ENCODE measurements around the gene IQCN. TPM values are rescaled to one million over a fixed set of nuclear protein-coding genes. Genes with fewer than 3 reads are reported as not detected.
"Not testable (repeated sequence)": the region's sequence is repeated elsewhere in the genome, so short reads cannot be mapped to it uniquely, and the experiment has no call there.

The IQCN gene
- polyA plus RNA-seq, 1 donor: 5.5 TPM

DNA sequence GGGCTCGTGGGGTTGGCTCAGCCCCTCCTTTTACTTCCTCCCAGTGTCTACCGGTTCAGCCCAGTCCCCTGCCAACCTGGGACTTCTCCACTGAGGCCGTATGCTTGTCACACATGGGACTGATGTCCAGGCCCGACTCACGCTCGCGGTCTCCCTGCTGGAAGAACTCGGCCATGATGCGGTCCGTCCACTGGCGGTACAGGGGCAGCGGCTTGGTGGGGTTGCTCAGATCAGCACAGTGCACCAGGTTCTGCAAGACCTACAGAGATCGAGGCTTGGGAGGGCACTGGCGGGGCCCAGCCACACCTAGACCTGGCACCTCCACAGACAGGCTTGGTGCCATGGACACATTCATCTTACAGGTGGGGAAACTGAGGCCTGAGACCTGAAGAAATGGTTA lies 62.6 kb downstream of the IQCN start:
- WGBS (ENCODE audit: insufficient coverage, low lambda C conversion rate): no CpG with 5 or more reads among the region's 14 CpGs

GRCh38 chr19:18209912-18210311 lies 64.3 kb downstream of the IQCN start:
- not testable (repeated sequence) for DNase-seq; H3K9me3 ChIP-seq (ENCODE audit: control insufficient read depth, low read depth, low read length); H3K27ac ChIP-seq (ENCODE audit: low read length); H3K4me1 ChIP-seq (ENCODE audit: control insufficient read depth, insufficient read depth, low read length); H3K36me3 ChIP-seq (ENCODE audit: control insufficient read depth, insufficient read depth, low read length); H3K27me3 ChIP-seq (ENCODE audit: control insufficient read depth, insufficient read depth, low read length); H3K4me3 ChIP-seq (ENCODE audit: low read length)
- no CpG with 5 or more reads among the region's 5 CpGs for WGBS (ENCODE audit: insufficient coverage, low lambda C conversion rate)

More for the DNA sequence above, 62.6 kb downstream of the IQCN start:
- no peak overlapping the region for H3K4me3 ChIP-seq (ENCODE audit: low read length)
- H3K36me3 ChIP-seq (ENCODE audit: control insufficient read depth, insufficient read depth, low read length): no peaks in the 10 kb centered on the region
- no peak overlapping the region for H3K27ac ChIP-seq (ENCODE audit: low read length)
- peaks cover 8% of the 10 kb centered on the region for H3K27me3 ChIP-seq (ENCODE audit: control insufficient read depth, insufficient read depth, low read length)
- DNase-seq: no peak
- H3K4me1 ChIP-seq (ENCODE audit: control insufficient read depth, insufficient read depth, low read length): no peaks in the 10 kb centered on the region
- no peaks in the 10 kb centered on the region for H3K9me3 ChIP-seq (ENCODE audit: control insufficient read depth, low read depth, low read length)

DNA sequence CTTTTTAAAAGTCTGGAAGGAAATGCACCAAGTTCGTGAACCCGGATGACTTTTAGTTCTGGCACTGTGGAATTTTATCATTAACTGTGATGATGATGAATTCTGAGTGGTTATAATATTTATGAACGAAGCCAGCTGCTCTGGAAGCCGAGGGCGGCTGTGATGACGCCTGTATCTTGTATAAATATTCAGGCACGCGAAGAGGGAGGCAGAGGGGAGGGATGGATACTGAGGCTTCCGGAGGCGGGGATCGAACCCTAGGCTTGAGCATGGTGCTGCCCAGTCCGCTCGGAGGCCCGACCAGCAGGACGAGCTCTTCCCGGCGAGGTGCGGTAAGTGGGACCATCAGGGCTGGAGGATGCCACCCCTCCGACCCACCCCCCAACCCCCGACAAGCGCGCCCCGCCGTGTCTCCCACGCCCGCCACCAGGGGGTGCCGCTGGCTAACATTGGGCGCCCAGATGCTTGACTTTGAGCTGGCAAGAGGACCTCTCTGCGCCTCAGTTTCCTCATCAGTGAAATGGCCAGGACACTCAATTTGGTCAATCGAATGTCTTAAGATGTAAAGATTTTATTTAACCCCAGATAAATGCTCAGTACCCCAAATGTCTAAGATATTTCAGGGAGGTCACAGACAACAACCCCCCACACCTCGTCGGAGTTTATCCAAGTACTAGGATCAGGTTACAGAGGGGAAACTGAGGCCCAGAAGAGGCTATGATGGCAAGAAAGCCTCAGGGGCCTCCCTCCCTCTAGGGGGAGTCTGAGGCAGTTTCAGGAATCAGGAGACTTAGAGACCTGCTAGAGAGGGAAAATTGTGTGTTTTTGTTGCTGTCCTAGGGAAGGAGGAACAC lies 65.9 kb downstream of the IQCN start:
- Histone ChIP-seq H3K4me3 (ENCODE audit: low read length) (no peak overlapping the region), H3K9me3 (ENCODE audit: control insufficient read depth, low read depth, low read length) (no peaks in the 10 kb centered on the region), H3K27ac (ENCODE audit: low read length) (no peak overlapping the region), H3K4me1 (ENCODE audit: control insufficient read depth, insufficient read depth, low read length) (peaks cover 6% of the 10 kb centered on the region), H3K36me3 (ENCODE audit: control insufficient read depth, insufficient read depth, low read length) (no peaks in the 10 kb centered on the region), H3K27me3 (ENCODE audit: control insufficient read depth, insufficient read depth, low read length) (peaks cover 5% of the 10 kb centered on the region)
- WGBS (ENCODE audit: insufficient coverage, low lambda C conversion rate): 28% methylated on average over 3 of the region's 32 CpGs
- peak in 1 of 2 donors; percentile 31 for DNase-seq

Other genes with a start within 250 kb of the IQCN start
- gene IL12RB1, start 187.5 kb downstream of the IQCN start, polyA plus RNA-seq: 1.2 TPM
- gene MAST3, start 176.7 kb downstream of the IQCN start, polyA plus RNA-seq: 27.9 TPM
- 67.7 TPM for gene PIK3R2, start 121.3 kb downstream of the IQCN start, polyA plus RNA-seq
- gene IFI30, start 100.6 kb downstream of the IQCN start, polyA plus RNA-seq: 270 TPM
- gene MPV17L2, start 81.2 kb downstream of the IQCN start, polyA plus RNA-seq: 7.3 TPM
- 5.3 TPM for gene RAB3A, start 70.4 kb downstream of the IQCN start, polyA plus RNA-seq
- 1.2 TPM for gene PDE4C, start 48.0 kb downstream of the IQCN start, polyA plus RNA-seq
- gene JUND, start 7.2 kb upstream of the IQCN start, polyA plus RNA-seq: 163 TPM
- gene LSM4, start 48.6 kb upstream of the IQCN start, polyA plus RNA-seq: 94.8 TPM
- 77.2 TPM for gene PGPEP1, start 66.1 kb upstream of the IQCN start, polyA plus RNA-seq
- 20.3 TPM for gene GDF15, start 111.7 kb upstream of the IQCN start, polyA plus RNA-seq
- gene LRRC25, start 123.2 kb upstream of the IQCN start, polyA plus RNA-seq: 3.1 TPM
- gene SSBP4, start 144.9 kb upstream of the IQCN start, polyA plus RNA-seq: 105 TPM
- 64.4 TPM for gene ISYNA1, start 163.7 kb upstream of the IQCN start, polyA plus RNA-seq
- gene ELL, start 247.6 kb upstream of the IQCN start, polyA plus RNA-seq: 9.6 TPM

Data from large intestine (tissue), 3 donors.